SK-N-SH (cell line): ENCODE results near the gene XXYLT1. TPM values are rescaled to one million over a fixed set of nuclear protein-coding genes. Genes with fewer than 3 reads are reported as not detected.

ENCODE experiments used
- CTCF ChIA-PET: fragments of 300-600, 350-600 bp; formaldehyde crosslinking; extraction: SDS; loops from one replicate; lab custom pipeline; 2021; lab: Yijun Ruan, JAX
- POLR2A ChIA-PET: fragments of 350-600 bp; sonication (Branson Sonifier 250); formaldehyde crosslinking; extraction: SDS; loops from one replicate; lab custom pipeline; 2020; ENCODE audit warnings: antibody characterized with exemption, inconsistent platforms; lab: Yijun Ruan, JAX
- DNase-seq: peaks from one replicate; pipeline ENCODE4 v3.0.0; 2012
- H2AFZ ChIP-seq: fragments of 200-600 bp; sonication (generic); 2 replicates; pipeline ENCODE4 v1.8.1; 2016; ENCODE audit warnings: antibody characterized with exemption, mild to moderate bottlenecking, low read depth
- H3F3A ChIP-seq: fragments of 200-600 bp; sonication (generic); replicated peaks from 2 replicates; pipeline ENCODE3; 2016; ENCODE audit warnings: antibody characterized with exemption, mild to moderate bottlenecking; ENCODE audit not compliant: insufficient read depth
- H3K27ac ChIP-seq, 2 experiments: fragments of 200-500 bp in 1 of 2; fragments of 200-600 bp in 1 of 2; sonication (Bioruptor generic) in 1 of 2; sonication (generic), shearing (Covaris generic) in 1 of 2; 2 replicates each; pipeline versions ENCODE4 v1.5.1 to v1.6.1; 2014 to 2016; ENCODE audit warnings: low read depth in 2 of 2, inconsistent platforms in 1 of 2, low read length in 1 of 2, mild to moderate bottlenecking in 1 of 2, mixed read lengths in 1 of 2
- H3K27me3 ChIP-seq: fragments of 200-600 bp; sonication (generic), shearing (Covaris generic); 2 replicates; pipeline ENCODE4 v1.6.1; 2016; ENCODE audit warnings: mixed run types; ENCODE audit not compliant: insufficient read depth
- H3K36me3 ChIP-seq, 2 experiments: fragments of 200-500 bp in 1 of 2; fragments of 200-600 bp in 1 of 2; sonication (Bioruptor generic) in 1 of 2; sonication (generic) in 1 of 2; replicated peaks in 1 of 2; 2 replicates each; pipeline versions ENCODE3 to v1.5.1; 2014 to 2016; ENCODE audit warnings: low read length in 1 of 2, mild to moderate bottlenecking in 1 of 2; ENCODE audit not compliant: insufficient read depth in 2 of 2, control insufficient read depth in 1 of 2
- H3K4me1 ChIP-seq, 2 experiments: fragments of 200-500 bp in 1 of 2; fragments of 200-600 bp in 1 of 2; sonication (Bioruptor generic) in 1 of 2; sonication (generic), shearing (Covaris generic) in 1 of 2; 2 replicates each; pipeline versions ENCODE4 v1.5.1 to v1.6.1; 2014 to 2016; ENCODE audit warnings: low read depth in 1 of 2, low read length in 1 of 2, mixed run types in 1 of 2; ENCODE audit not compliant: insufficient read depth in 2 of 2, control insufficient read depth in 1 of 2
- H3K4me2 ChIP-seq: fragments of 200-600 bp; sonication (generic), shearing (Covaris generic); 2 replicates; pipeline ENCODE4 v1.6.1; 2017; ENCODE audit warnings: mixed run types
- H3K4me3 ChIP-seq, 2 experiments: fragments of 200-500 bp in 1 of 2; fragments of 200-600 bp in 1 of 2; sonication (Bioruptor generic) in 1 of 2; sonication (generic), shearing (Covaris generic) in 1 of 2; 2 replicates each; pipeline versions ENCODE4 v1.5.1 to v1.8.1; 2014 to 2016; ENCODE audit warnings: low read depth in 2 of 2, inconsistent platforms in 1 of 2, low read length in 1 of 2, mild to moderate bottlenecking in 1 of 2, mixed read lengths in 1 of 2, moderate library complexity in 1 of 2
- H3K79me2 ChIP-seq: fragments of 200-600 bp; sonication (generic); 2 replicates; pipeline ENCODE4 v1.8.1; 2017; ENCODE audit warnings: mild to moderate bottlenecking; ENCODE audit not compliant: insufficient read depth
- H3K9ac ChIP-seq: fragments of 200-600 bp; sonication (generic); 2 replicates; pipeline ENCODE4 v1.6.1; 2017; ENCODE audit warnings: mixed run types
- H3K9me2 ChIP-seq: fragments of 200-600 bp; sonication (generic); 2 replicates; pipeline ENCODE4 v1.6.1; 2017; ENCODE audit warnings: mixed run types
- H3K9me3 ChIP-seq: fragments of 200-600 bp; sonication (generic); 2 replicates; pipeline ENCODE4 v1.6.1; 2017; ENCODE audit warnings: mixed run types, mild to moderate bottlenecking, moderate library complexity
- H4K20me1 ChIP-seq: fragments of 200-600 bp; sonication (generic); 2 replicates; pipeline ENCODE4 v1.6.1; 2017; ENCODE audit warnings: mild to moderate bottlenecking, mixed run types; ENCODE audit not compliant: insufficient read depth
- ELF1 ChIP-seq: IDR thresholded peaks from 2 replicates; pipeline ENCODE4 v1.4.0; 2012
- FOXJ3 ChIP-seq: sonication (generic); formaldehyde crosslinking; IDR thresholded peaks from 2 replicates; pipeline ENCODE4 v1.5.1; 2020; ENCODE audit warnings: mild to moderate bottlenecking, missing genetic modification reagents
- FOXM1 ChIP-seq: IDR thresholded peaks from 2 replicates; pipeline ENCODE4 v1.4.0; 2012; ENCODE audit warnings: low read depth, mild to moderate bottlenecking
- GABPA ChIP-seq: IDR thresholded peaks from 2 replicates; pipeline ENCODE4 v1.4.0; 2012; ENCODE audit warnings: low read depth, mild to moderate bottlenecking
- MEF2A ChIP-seq: IDR thresholded peaks from 2 replicates; pipeline ENCODE4 v1.4.0; 2012; ENCODE audit warnings: low read depth, borderline replicate concordance
- RAD21 ChIP-seq: IDR thresholded peaks from 2 replicates; pipeline ENCODE4 v1.6.1; 2012; ENCODE audit warnings: mild to moderate bottlenecking, low read length
- REST ChIP-seq: IDR thresholded peaks from 2 replicates; pipeline ENCODE4 v1.6.1; 2012; ENCODE audit warnings: mild to moderate bottlenecking, low read depth, low read length, moderate library complexity
- SMC3 ChIP-seq: IDR thresholded peaks from 2 replicates; pipeline ENCODE4 v1.6.1; 2012; ENCODE audit warnings: low read depth, low read length, improper control_type of control experiment
- TAF1 ChIP-seq: IDR thresholded peaks from 2 replicates; pipeline ENCODE4 v1.6.1; 2012; ENCODE audit warnings: low read depth, mild to moderate bottlenecking, low read length, moderate library complexity, borderline replicate concordance
- USF1 ChIP-seq: IDR thresholded peaks from 2 replicates; pipeline ENCODE4 v1.4.0; 2012; ENCODE audit warnings: low read depth, borderline replicate concordance
- YY1 ChIP-seq: IDR thresholded peaks from 2 replicates; pipeline ENCODE4 v1.4.0; 2012; ENCODE audit warnings: low read depth, mild to moderate bottlenecking
- WGBS: methylation state at CpG from one replicate; pipeline ENCODE4 v1.1.6; 2017; ENCODE audit warnings: low lambda C conversion rate; 5-methylcytosine and 5-hydroxymethylcytosine counted together
- polyA plus RNA-seq, 3 experiments: library from polyadenylated mRNA; depleted of rRNA; stranded (reverse); fragments of >200 nt; gene quantifications; 2 replicates each; pipeline ENCODE4 v1.2.3, GENCODE V29; 2012
- TF ChIP-seq, protein P1 (sequence below): IDR thresholded peaks from 2 replicates; pipeline ENCODE4 v1.4.0; 2012; ENCODE audit warnings: low read depth, borderline replicate concordance

XXYLT1 gene
- polyA plus RNA-seq, 1 of the 3 experiments (the other 2 are of a cell fraction) = 22.6 TPM

DNA sequence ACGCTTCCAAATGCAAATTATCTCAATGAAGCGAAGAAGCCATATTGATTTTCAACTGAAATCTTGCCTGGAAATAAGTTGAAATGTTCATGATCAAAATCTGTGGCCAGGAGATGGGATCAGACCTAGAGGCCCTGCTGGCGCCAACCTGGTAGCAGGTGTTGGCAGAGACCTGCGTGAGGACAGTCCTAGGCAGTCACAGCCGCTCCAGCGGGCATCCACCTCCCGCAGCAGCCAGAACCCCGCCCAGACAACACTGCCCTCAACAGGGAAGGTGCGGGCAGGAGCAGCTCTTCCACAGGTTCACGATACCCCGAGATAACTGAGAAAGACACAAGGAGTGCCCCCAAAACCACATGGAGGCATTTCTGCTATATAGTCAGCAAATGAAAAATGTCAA lies 145.3 kb downstream of the XXYLT1 start:
- Histone ChIP-seq H3K4me2 (no peak overlapping the region), H3K9me2 (no peaks in the 10 kb centered on the region), H4K20me1 (no peaks in the 10 kb centered on the region), H3K27me3 (no peaks in the 10 kb centered on the region), H2AFZ (no peak overlapping the region), H3K27ac (no peak overlapping the region), H3K79me2 (no peaks in the 10 kb centered on the region), H3K36me3 (no peaks in the 10 kb centered on the region), H3K4me1 (peaks cover 0 to 30% of the 10 kb centered on the region in 2 experiments; a peak in 1 of 4 replicates), H3K9me3 (no peaks in the 10 kb centered on the region), H3K9ac (no peak overlapping the region), H3F3A (no peaks in the 10 kb centered on the region)
- ChIA-PET CTCF (interaction anchor here (0.7 to 8.5 kb wide), 5 partner anchors 11 to 454 kb away, joined by 3 to 41 read pairs (median 3); partner anchors contain the start of gene LSG1), POLR2A (interaction anchor here (0.5 kb wide), 1 partner anchor 52 kb away, joined by 4 read pairs; no protein-coding TSS in a partner anchor)
- no peak for DNase-seq
- WGBS = 86% methylated on average over 5 of the region's 11 CpGs
- TF ChIP-seq TAF1 = no peak
- TF ChIP-seq RAD21 = no peak
- TF ChIP-seq YY1 = no peak
- TF ChIP-seq ELF1 = no peak
- no peak for TF ChIP-seq MEF2A
- no peak for TF ChIP-seq GABPA
- TF ChIP-seq, protein P1, sequence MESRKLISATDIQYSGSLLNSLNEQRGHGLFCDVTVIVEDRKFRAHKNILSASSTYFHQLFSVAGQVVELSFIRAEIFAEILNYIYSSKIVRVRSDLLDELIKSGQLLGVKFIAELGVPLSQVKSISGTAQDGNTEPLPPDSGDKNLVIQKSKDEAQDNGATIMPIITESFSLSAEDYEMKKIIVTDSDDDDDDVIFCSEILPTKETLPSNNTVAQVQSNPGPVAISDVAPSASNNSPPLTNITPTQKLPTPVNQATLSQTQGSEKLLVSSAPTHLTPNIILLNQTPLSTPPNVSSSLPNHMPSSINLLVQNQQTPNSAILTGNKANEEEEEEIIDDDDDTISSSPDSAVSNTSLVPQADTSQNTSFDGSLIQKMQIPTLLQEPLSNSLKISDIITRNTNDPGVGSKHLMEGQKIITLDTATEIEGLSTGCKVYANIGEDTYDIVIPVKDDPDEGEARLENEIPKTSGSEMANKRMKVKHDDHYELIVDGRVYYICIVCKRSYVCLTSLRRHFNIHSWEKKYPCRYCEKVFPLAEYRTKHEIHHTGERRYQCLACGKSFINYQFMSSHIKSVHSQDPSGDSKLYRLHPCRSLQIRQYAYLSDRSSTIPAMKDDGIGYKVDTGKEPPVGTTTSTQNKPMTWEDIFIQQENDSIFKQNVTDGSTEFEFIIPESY = no peak
- no peak for TF ChIP-seq FOXJ3 (CRISPR knock-in tag)
- TF ChIP-seq FOXM1 = no peak
- no peak for TF ChIP-seq SMC3
- no peak for TF ChIP-seq USF1
- no peak for TF ChIP-seq REST
- TF ChIP-seq, all 33 proteins: peak for 0
- no peak overlapping the region for H3K4me3 ChIP-seq
